NCI-H748 (cell line): ENCODE data around the gene MTFR1L.

Experiments
- DNase-seq: peaks from one replicate; lab custom pipeline; 2025; ENCODE audit not compliant: unreplicated experiment; lab: John Stamatoyannopoulos, UW

Gene MTFR1L

DNA sequence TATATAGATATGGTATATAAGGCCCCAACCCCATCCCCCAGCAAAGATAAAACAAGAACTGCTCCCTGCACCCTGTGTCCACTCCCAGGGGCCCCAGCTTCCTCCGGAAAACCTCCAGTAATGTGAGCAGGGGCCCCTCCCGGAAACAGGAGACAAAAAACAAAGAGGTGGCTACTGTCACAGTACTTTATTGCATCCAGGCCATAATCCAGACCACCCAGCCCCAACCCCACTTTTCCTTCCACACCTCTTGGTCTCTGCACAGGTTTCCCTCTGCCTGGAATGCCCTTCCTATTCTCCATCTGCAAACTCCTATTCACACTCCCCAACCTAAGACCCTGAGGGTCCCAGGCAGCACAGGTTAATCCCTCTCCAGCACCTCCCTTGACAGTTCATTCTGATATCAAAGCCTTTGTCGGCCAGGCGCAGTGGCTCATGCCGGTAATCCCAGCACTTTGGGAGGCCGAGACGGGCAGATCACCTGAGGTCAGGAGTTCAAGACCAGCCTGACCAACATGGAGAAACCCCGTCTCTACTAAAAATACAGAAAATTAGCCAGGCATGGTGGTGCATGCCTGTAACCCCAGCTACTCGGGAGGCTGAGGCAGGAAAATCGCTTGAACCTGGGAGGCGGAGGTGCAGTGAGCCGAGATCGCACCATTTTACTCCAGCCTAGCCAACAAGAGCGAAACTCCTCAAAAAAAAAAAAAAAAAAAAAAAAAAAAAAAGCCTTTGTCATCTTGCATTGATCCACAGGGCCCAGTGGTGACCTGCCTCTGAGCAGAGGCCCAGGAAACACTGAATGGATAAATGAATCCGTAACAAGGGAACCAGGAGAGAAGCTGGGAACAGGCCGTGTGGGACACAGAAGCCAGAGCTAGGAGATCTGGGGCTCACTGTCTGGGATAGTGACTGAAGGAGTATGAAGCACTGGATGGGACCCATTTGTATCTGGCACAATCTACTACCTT is 41.8 kb downstream of the MTFR1L start:
- no peak for DNase-seq

DNA sequence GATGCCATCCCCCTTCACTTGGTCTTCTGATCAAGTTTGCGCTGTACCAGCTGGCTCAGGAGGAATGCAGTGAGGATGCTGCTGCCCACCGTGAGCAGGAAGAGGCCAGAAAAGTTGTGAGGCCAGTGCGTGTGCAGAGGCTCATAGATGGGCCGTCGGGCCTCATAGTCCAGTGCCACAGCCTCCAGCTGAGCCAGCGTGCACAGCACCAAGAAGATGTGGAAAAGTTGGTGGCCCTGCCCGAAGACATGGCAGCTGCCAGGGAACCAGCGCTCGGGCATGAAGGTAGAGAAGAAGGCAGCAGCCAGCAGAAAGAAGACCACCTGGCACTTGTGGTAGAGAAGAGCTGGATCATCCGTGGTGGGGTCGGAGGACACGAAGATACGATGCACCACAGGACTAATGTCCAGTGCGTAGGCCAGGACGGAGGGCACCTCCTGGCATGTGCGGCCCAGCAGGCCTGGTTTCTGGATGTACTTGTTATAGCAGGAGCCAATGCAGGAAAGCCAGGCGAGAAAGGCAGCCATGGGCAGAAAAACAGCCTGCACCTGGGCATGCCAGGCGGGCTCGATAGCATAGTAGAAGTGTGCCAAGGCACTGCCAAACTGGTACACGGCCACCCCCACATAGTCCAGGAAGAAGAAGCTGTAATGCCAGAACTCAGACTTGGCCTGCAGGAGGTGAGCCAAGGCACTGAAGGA is 43.2 kb downstream of the MTFR1L start:
- no peak for DNase-seq

DNA sequence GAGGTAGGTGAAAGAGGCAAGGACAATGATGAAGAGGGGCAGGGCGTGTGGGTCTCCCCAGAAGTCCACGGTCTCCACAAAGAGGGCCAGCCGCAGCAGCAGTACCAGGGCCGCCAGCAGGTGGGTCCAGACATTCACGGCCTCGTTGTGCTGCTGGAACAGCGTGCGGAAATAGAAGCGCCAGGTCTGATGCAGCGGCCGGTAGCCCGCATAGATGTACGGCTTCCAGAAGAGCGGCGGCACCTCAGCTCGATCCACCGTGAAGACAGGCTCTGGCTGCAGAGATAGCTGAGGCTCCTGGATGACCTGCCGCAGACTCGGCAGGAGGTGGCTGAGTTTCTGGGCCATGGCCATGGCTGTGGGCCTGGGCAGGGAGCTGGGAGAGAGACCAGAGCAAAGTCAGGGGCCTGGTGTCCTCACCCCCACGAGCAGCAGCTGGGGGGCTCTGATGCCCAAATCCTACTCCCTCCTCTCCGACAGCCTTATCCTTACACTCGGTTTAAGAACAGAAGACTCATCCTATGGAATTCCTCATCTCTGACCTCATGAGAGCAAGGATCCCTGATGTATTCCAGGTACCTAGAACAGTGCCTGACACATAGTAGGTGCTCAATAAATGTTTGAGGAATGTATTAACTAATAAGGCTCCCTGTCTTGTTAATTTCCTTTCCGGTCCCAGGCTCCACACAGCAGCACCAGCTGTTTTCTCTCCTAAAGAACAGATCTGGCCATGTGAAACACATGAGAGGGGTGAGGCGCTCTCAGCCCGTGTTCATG is 43.9 kb downstream of the MTFR1L start:
- no peak for DNase-seq

DNA sequence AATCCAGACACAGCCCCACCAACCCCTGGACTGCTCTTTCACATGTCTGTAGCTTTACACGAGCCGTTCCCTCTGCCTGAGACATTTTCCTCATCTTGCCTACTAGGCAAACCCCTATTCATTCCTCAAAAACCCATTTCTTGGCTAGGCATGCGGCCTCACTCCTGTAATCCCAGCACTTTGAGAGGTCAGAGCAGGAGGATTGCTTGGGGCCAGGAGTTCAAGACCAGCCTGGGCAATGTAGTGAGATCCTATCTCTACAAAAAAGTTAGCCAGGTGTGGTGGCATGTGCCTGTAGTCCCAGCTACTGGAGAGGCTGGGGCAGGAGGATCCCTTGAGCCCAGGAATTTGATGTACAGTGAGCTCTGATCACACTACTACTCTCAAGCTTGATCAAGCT is 44.7 kb downstream of the MTFR1L start:
- no peak for DNase-seq

DNA sequence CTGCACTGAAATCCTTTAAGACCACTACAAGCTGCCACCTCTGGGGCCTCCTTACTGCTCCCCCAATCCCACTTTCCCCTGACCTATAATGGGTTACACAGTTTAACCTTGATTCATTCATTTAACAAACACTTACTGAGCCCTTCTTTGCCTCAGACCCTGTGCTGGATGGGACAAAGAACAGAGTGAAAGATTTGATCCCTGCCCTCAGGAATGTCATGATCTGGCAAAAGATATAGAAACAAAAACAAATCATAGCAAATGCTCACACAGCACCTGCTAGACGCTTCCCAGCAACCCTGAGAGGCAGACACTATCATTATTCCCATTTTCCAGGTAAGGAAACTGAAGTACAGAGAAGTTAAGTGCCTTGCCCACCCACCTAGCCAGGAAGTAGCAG is 46.5 kb downstream of the MTFR1L start:
- no peak for DNase-seq

DNA sequence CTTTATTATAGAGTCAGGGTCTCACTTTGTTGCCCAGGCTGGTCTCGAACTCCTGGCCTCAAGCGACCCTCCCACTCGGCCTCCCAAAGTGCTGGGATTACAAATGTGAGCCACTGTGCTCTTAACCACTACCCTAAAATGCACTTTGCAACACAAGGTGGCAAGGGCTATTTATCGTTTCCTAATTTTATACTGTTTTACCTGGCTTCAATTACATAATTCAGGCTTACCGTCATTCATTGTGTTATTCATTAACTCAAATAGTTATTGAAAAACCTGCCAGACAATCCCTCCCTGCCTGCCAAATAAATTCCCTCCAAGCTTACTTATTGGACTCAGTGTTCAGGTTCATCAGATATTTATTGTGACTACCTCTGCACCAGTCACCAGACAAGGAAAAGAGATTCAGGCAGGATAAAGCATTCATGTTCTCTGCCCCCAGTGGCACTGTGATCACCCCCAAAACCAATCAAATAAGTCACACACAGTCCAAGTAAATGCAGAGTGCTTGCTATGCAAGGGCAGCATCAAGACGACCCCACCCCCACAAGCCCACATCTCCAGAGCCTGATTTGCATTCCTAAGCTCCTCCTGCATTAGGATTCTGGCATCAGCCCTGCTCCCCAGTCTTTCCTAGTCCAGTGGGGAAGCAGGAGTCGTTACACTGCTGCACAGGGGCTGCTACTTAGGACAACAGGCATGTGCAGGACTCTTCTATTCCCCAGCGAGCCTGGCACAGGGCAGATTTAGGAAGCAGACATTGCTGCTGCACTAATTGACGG is 47.6 kb downstream of the MTFR1L start:
- no peak for DNase-seq

DNA sequence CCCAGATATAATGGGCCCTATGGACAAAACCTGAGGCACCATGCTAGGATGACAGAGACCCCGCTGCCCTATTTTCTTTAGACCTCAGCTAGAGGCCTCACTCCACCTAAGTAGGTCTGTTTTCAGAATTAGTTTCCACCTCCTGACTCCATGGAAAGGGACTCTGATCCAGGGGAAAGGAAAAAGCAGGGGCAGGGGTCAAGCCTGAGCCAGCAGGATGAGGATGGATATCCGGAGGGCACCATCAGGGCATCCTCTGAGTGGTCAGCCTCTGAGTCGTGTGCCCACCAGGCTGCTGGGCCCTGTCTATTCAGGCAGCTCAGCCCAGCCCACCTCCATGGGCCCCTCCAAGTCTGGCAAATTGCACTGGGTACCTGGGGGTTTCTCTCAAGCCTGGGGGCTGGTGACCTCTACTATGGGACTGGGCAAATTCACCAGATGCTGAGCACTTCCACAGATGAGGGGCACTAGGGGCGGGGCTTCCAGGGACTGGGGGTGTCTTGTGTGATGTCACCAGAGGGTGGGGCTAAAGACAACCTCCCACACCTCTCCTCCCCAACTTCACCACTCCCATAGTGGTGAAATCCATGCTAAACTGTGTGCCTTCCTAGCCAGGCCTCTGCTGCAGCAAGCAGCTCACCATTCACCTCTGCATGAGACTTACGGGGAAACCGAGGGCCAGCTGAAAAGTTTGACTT is 50.3 kb downstream of the MTFR1L start:
- DNase-seq = no peak

DNA sequence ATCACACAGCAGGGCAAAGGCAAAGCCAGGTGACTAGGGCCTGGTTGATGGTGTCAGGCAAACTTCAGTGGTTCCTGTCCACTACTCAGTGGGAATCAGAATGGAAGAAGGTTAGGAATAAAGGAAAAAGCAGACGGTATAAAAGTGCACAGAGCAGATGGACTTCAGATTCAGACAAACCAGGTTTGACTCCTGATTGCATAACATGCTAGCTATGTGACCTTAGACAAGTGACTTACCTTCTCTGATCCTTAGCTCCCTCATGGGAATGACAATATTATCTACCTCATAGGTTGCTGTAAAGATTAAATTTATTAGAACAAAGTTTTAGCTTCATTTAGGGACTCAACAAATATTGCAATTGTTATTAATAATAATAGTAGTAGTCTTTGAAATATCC is 50.9 kb downstream of the MTFR1L start:
- no peak for DNase-seq

DNA sequence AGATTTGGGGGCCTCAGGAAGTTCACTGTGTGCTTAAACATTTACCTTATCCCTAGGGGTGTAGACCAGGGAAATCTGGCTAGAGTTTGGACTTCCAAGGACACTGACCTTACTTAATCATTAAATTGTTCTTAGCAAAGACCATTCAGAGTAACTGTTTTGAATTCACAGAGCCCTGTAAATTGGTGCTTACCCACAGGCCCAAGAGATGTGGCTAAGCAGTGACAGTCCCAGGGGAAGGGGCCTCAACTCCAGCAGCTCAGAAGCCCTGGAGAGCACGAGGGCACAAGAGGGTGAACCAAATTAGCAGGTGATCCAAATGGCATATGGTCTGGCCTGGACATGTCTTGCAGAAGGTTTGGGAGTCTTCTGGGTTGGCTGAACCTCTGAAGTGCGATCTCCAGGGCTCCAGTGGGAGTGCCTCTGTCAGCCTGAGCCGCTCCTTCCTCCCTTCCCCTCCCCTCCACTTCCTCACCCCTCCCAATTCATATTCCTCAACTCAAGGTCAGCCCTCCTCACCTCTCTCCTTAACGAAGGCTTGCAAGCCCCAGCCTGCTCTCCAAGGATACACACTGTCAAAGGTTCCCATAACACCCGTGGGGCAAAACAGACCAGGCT is 51.4 kb downstream of the MTFR1L start:
- DNase-seq = no peak

DNA sequence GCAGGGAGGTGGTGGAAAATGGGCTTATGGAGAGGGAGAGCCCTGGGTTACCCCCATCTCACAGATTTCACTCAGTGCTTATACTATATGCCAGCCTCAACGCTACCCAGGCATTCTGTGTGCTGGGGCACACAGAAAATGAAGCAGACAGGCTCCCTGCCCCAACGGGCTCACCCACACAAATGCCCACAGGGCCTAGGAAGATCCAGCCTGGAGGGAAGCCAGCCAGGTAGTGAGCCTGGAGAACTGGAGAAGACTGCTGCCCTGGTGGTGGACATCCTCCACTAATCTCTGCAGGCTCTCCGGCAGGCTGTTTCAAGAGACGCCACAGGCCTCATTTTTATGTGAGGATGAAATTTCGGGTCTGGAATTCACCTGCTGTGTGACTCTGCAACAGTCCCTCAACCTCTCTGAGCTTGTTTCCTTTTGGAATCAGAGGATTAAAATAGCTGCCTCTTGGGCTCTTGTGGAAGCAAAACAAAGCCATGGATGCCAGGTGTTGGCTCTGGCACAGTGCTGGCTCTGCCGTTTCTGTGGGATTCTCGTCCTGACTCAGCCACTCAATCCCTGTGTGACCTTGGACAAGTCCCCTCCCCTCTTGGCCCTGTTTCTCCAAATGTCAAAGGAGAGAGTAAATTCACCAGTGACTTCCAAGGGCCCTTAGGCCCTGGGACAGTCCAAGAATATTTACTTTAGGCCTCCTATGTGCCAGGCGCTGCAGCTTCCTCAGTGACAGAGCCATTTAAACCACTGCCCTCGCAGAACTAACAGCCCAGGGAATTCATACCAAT is 52.1 kb downstream of the MTFR1L start:
- no peak for DNase-seq

DNA sequence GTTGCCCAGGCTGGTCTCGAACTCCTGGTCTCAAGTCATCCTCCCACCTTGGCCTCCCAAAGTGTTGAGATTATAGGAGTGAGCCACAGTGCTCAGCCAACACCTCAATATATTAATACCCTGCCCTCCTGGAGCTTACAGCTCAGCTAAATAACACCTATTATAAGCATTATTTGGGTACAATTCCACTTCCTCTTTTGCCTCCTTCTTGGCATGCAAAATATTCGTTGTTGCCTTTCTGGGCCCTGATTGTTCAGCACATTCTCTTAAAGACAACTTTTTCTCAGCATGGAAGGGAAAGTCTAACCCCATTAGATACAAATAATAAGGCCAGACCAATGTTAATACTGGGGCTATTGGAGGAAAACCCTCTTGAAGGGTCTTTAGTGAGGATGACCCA is 53.0 kb downstream of the MTFR1L start:
- no peak for DNase-seq

DNA sequence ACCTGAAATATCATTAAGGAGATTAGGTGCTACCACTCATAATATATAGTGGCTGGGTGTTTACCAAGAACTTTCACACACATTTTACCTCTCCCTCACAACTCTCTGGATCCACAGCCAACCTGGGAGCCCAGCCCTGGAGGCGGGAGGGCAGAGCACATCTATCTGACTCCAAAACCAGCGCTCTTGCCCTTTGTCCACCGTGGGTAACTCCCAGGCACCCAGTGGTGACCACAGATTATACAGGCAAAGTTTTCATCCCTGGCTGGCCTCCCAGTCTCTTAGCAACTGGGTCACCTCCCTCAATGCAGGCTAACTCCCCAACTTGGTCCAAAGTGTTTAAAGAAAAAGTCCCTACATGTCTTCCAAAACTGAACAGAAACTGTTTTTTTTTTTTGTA is 53.4 kb downstream of the MTFR1L start:
- no peak for DNase-seq

DNA sequence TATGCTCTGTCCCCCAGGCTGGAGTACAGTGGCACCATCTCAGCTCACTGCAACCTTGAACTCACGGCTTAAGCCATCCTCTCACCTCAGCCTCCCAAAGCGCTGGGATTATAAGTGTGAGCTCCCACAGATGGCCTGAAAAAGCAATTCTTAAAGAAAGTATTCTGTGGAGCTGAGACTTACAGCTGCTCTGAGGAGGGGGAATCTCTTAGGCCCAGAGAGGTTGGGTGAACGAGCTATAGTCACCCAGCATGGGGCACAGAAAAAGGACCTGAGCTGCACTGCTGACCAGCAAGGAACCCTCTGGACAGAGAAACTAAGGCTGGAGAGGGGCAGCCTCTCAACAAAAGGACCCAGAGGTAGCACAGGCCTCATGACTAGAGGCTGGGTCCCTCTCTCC is 54.5 kb downstream of the MTFR1L start:
- no peak for DNase-seq

DNA sequence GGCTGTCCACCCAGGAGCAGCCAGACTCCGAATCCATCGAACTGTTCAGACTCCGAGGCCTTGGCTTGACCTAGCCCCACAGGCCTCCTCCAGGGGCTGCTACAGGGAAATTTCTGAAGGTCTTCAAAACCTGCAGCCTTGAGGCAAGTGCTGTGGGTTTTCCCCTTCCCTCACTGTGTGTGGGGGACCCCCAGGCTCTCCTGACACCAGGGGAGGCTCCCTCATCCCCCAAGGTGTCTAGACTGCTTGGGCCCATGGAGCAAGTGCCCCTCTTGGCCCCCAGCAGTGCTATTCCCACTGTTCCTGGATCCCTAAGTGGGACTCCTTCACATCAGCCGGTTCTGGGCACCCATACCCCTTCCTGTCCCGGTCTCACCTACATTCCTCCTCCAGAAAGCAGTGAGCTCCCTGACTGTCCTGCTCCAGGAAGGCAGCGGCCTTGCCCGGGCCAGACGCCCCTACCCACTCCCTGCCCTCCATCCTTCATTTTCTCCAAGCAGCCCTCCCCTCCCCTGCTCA is 54.9 kb downstream of the MTFR1L start:
- no peak for DNase-seq

DNA sequence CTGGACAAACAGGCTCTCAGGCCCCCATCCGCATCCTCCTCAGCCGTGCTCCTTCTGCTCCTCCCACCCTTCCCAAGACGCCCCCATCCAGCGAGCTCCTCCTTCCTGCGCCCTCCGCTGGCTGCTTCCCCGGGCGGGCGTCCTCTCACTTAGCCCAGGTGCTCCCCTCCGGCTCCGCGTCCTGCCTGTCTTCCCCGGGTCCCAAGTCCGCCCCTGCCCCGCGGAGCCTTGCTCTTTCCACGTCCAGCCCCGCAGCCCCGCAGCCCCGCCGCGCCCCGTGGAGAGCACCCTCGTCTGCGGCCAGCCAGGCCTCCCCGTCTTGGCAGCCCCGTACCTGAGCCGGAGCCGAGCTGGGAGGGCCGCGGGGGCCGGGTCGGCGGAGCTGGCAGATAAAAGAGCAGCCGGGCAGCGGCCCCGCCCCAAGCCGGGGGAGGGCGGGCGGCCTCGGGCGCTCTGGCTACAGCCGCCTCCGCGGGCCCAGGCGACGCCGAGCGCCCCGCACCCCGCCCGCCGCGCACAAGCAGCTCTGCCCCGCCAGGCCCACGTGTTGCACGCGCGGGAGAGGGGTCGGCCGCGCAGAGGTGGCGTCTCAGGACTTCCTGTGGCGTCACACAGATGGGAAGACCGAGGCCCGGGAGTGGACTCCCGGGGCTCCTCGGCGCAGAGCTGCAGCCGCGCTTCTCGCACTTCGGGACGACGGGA is 55.6 kb downstream of the MTFR1L start, which contains the start of gene PAQR7:
Gene PAQR7, minus strand, starts transcription at position 555 of the 702 bp plus-strand sequence. CDS start 11,869 bp downstream, outside the sequence.
- peak; percentile 75 for DNase-seq

DNA sequence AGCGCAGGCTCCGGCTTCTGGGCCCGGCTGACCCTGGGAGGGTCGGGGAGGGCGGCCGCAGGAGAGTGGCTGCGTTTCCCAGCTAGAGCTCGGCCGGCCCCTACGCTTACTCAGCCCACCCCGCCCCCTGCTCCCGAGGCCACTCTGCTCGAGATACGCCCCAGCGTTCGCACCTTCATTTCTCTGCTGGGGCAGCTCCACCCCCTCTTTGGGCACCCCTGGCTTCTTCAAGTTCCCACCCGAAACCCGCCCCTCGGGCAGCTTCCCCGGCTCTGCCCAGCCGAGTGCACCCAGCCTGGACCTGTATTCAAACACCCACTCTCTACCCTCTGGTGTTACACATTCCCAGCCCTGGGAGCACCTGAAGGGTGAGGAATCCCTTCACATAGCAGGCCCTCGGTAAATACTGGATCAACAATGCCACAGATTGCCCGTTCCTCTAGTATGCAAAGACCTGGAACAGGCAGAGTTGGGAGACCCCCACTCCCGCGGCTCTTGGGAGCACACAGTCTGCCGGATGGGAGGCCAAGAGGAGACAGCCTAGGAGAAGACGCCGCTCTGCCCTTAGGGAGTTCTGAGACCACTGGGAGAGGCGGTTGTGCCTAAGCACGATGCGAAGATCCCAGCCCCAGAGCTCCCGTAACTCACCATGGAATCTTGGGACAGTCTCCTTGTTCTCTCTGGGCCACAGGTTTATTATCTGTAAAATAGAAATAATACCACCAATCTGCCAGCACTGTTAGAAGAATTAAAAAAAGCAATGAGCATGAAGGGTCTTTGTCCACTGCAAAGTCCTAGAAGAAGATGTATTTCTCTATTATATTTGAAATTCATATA is 56.3 kb downstream of the MTFR1L start:
- DNase-seq = no peak

DNA sequence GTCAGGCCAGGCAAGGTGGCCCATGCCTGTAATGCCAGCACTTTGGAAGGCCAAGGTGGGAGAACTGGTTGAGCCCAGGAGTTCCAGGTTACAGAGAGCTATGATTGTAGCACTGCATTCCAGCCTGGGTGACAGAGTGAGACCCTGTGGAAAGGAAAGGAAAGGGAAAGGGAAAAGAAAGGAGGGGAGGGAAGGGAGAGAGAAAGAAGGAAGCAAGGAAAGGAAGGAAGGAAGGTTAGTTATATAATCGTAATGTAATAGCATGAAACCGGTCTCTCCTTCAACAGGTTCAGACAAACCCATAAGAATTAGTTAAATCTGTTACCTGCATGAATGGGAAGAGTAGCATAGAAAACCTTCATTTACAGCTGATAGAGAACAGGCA is 56.9 kb downstream of the MTFR1L start:
- no peak for DNase-seq
